Endodermal cell (in vitro differentiated cells): ENCODE data around the gene GTSF1L. TPM values are rescaled to one million over a fixed set of nuclear protein-coding genes. Genes with fewer than 3 reads are reported as not detected.

ENCODE experiments used
- DNase-seq: peaks from one replicate; pipeline ENCODE4 v3.0.0-alpha.2; 2017
- H3K27ac ChIP-seq: 2 replicates; pipeline ENCODE4 v1.5.1; 2013; ENCODE audit warnings: mild to moderate bottlenecking, low read depth, low read length, moderate library complexity
- H3K27me3 ChIP-seq: 2 replicates; pipeline ENCODE4 v1.6.1; 2013; ENCODE audit warnings: mild to moderate bottlenecking, low read length, moderate library complexity; ENCODE audit not compliant: insufficient read depth, control insufficient read depth, poor library complexity, severe bottlenecking
- H3K36me3 ChIP-seq: 2 replicates; pipeline ENCODE4 v1.7.0; 2013; ENCODE audit warnings: mild to moderate bottlenecking, low read length, moderate library complexity; ENCODE audit not compliant: control insufficient read depth, insufficient read depth
- H3K4me1 ChIP-seq: one replicate; pipeline ENCODE4 v1.7.0; 2013; ENCODE audit warnings: low read length; ENCODE audit not compliant: control insufficient read depth, insufficient read depth
- H3K4me3 ChIP-seq: 2 replicates; pipeline ENCODE4 v1.5.1; 2013; ENCODE audit warnings: mild to moderate bottlenecking, low read length, moderate library complexity
- H3K9ac ChIP-seq: 2 replicates; pipeline ENCODE4 v1.6.1; 2013; ENCODE audit warnings: mild to moderate bottlenecking, low read length, moderate library complexity; ENCODE audit not compliant: poor library complexity, severe bottlenecking; ENCODE audit errors: extremely low read depth
- H3K9me3 ChIP-seq: 2 replicates; pipeline ENCODE4 v1.6.1; 2013; ENCODE audit warnings: mild to moderate bottlenecking, low read length, moderate library complexity; ENCODE audit not compliant: control insufficient read depth
- H3K27ac Mint-ChIP-seq: 2 replicates; pipeline ENCODE4 v1.8.0; 2020; ENCODE audit warnings: mixed read lengths
- H3K27me3 Mint-ChIP-seq: 2 replicates; pipeline ENCODE4 v1.8.0; 2021; ENCODE audit warnings: mild to moderate bottlenecking, mixed read lengths; ENCODE audit not compliant: insufficient read depth
- H3K36me3 Mint-ChIP-seq: 2 replicates; pipeline ENCODE4 v1.8.0; 2020; ENCODE audit warnings: low read depth, mixed read lengths
- H3K4me1 Mint-ChIP-seq: 2 replicates; pipeline ENCODE4 v1.8.0; 2020; ENCODE audit warnings: mixed read lengths
- H3K4me3 Mint-ChIP-seq: 2 replicates; pipeline ENCODE4 v1.8.0; 2020; ENCODE audit warnings: mild to moderate bottlenecking, moderate library complexity, mixed read lengths
- H3K9me3 Mint-ChIP-seq: 2 replicates; pipeline ENCODE4 v1.8.0; 2020; ENCODE audit warnings: mild to moderate bottlenecking, mixed read lengths
- CTCF ChIP-seq: fragments of 200-600 bp; sonication (generic); conservative IDR thresholded peaks from 2 replicates; pipeline ENCODE4 v1.5.0; 2021; ENCODE audit warnings: antibody characterized with exemption, mild to moderate bottlenecking
- WGBS, 2 experiments: methylation state at CpG; one replicate each; pipeline versions ENCODE4 v1.1.5 to v1.1.7; 2013; ENCODE audit warnings: missing lambda C conversion rate in 2 of 2, mixed read lengths in 1 of 2; ENCODE audit not compliant: insufficient coverage in 1 of 2, insufficient read length in 1 of 2; 5-methylcytosine and 5-hydroxymethylcytosine counted together
- total RNA-seq, 2 donors: library from RNA; stranded (reverse); fragmentation: NEBNext Ultra II Directional in 1 of 2; extraction: Animal tissue kit (Norgen Biotek cat#: 25700) in 1 of 2; gene quantifications; 2 replicates in 1 of 2; 3 replicates in 1 of 2; pipeline ENCODE4 v1.2.1, GENCODE V29; 2021

The GTSF1L gene
- total RNA-seq, 2 donors from 2014 or later, result not detected

GRCh38 chr20:43766385-43766784 lies 39.6 kb upstream of the GTSF1L start:
- Mint-ChIP-seq H3K4me1 (peaks cover 11% of the 10 kb centered on the region), H3K27me3 (no peaks in the 10 kb centered on the region), H3K9me3 (no peaks in the 10 kb centered on the region), H3K27ac (no peak overlapping the region), H3K36me3 (no peaks in the 10 kb centered on the region), H3K4me3 (no peak overlapping the region)
- Histone ChIP-seq H3K4me3 (no peak overlapping the region), H3K27me3 (no peaks in the 10 kb centered on the region), H3K9ac (no peak overlapping the region), H3K36me3 (no peaks in the 10 kb centered on the region), H3K4me1 (no peaks in the 10 kb centered on the region), H3K27ac (peak overlapping the region; percentile 74), H3K9me3 (no peaks in the 10 kb centered on the region)
- no peak for DNase-seq
- 67 to 88% methylated on average over 3 to 6 of the region's 6 CpGs for WGBS, 2 experiments
- no peak for TF ChIP-seq CTCF

GRCh38 chr20:43765916-43766315 lies 39.1 kb upstream of the GTSF1L start:
- Histone ChIP-seq H3K4me1 (no peaks in the 10 kb centered on the region), H3K9me3 (no peaks in the 10 kb centered on the region), H3K27ac (peak overlapping the region; percentile 74), H3K4me3 (no peak overlapping the region), H3K27me3 (no peaks in the 10 kb centered on the region), H3K9ac (no peak overlapping the region), H3K36me3 (no peaks in the 10 kb centered on the region)
- H3K9me3 Mint-ChIP-seq, result no peaks in the 10 kb centered on the region
- H3K27ac Mint-ChIP-seq, result no peak overlapping the region
- TF ChIP-seq CTCF, result no peak
- WGBS, 2 experiments, result 48 to 83% methylated on average over 6 to 7 of the region's 7 CpGs
- no peak overlapping the region for H3K4me3 Mint-ChIP-seq
- no peaks in the 10 kb centered on the region for H3K27me3 Mint-ChIP-seq
- H3K4me1 Mint-ChIP-seq, result peaks cover 10% of the 10 kb centered on the region
- no peaks in the 10 kb centered on the region for H3K36me3 Mint-ChIP-seq
- DNase-seq, result no peak

GRCh38 chr20:43762911-43763310 lies 36.1 kb upstream of the GTSF1L start:
- no peaks in the 10 kb centered on the region for H3K36me3 ChIP-seq
- no peaks in the 10 kb centered on the region for H3K4me1 ChIP-seq
- DNase-seq, result no peak
- H3K4me3 ChIP-seq, result no peak overlapping the region
- Mint-ChIP-seq H3K36me3 (no peaks in the 10 kb centered on the region), H3K27ac (no peak overlapping the region), H3K27me3 (no peaks in the 10 kb centered on the region), H3K4me3 (no peak overlapping the region), H3K9me3 (no peaks in the 10 kb centered on the region), H3K4me1 (peaks cover 2% of the 10 kb centered on the region)
- no peak for TF ChIP-seq CTCF
- no peaks in the 10 kb centered on the region for H3K27me3 ChIP-seq
- no peaks in the 10 kb centered on the region for H3K9me3 ChIP-seq
- H3K27ac ChIP-seq, result no peak overlapping the region
- no peak overlapping the region for H3K9ac ChIP-seq
- 92% methylated on average over 3 to 7 of the region's 7 CpGs for WGBS, 2 experiments
